GM18502 (cell line): ENCODE measurements around the gene ACAP3.

ENCODE experiments used
- ATAC-seq: cut with Tn5 transposase; IDR thresholded peaks from one replicate; pipeline ENCODE4 v1.9.1; 2021; ENCODE audit warnings: mild to moderate bottlenecking; ENCODE audit not compliant: unreplicated experiment, poor library complexity

Gene ACAP3

GRCh38 chr1:1344655-1345361 lies 37.1 kb upstream of the ACAP3 start:
- ATAC-seq: no peak

- ATAC-seq: no peak
These were observed 36.2 kb upstream of the ACAP3 start for GRCh38 chr1:1343811-1344421.

GRCh38 chr1:1342584-1343115 lies 34.9 kb upstream of the ACAP3 start:
- no peak for ATAC-seq

- no peak for ATAC-seq
These were observed 34.4 kb upstream of the ACAP3 start for GRCh38 chr1:1342061-1342562.

- ATAC-seq: no peak
These were observed 33.9 kb upstream of the ACAP3 start for GRCh38 chr1:1341549-1342021.

GRCh38 chr1:1340791-1341548 lies 33.2 kb upstream of the ACAP3 start:
- ATAC-seq: no peak

GRCh38 chr1:1340185-1340584 lies 32.5 kb upstream of the ACAP3 start:
- no peak for ATAC-seq

GRCh38 chr1:1338278-1338677 lies 30.5 kb upstream of the ACAP3 start:
- ATAC-seq: no peak

- ATAC-seq: no peak
These were observed 30.0 kb upstream of the ACAP3 start for GRCh38 chr1:1337793-1338147.

GRCh38 chr1:1336931-1337792 lies 29.4 kb upstream of the ACAP3 start:
- no peak for ATAC-seq

- no peak for ATAC-seq
These were observed 28.7 kb upstream of the ACAP3 start for GRCh38 chr1:1336446-1336845.

- no peak for ATAC-seq
These were observed 28.1 kb upstream of the ACAP3 start for GRCh38 chr1:1335792-1336248.

GRCh38 chr1:1335283-1335682 lies 27.6 kb upstream of the ACAP3 start:
- no peak for ATAC-seq

GRCh38 chr1:1334835-1335234 lies 27.1 kb upstream of the ACAP3 start:
- ATAC-seq: no peak

- ATAC-seq: no peak
These were observed 26.0 kb upstream of the ACAP3 start for GRCh38 chr1:1333551-1334241.

GRCh38 chr1:1332774-1333480 lies 25.2 kb upstream of the ACAP3 start:
- no peak for ATAC-seq

- ATAC-seq: no peak
These were observed 24.5 kb upstream of the ACAP3 start for GRCh38 chr1:1332031-1332755.
